D721Med (cell line): Measurements from ENCODE around the gene EPRS1.
A peak's percentile ranks its signal among the peaks of the same experiment; 100 is the strongest.

ENCODE experiments used
- DNase-seq: peaks from one replicate; pipeline ENCODE4 v3.0.0; 2011; ENCODE audit warnings: low spot score; ENCODE audit not compliant: insufficient read length
- FAIRE-seq: peaks from 2 replicates; lab custom pipeline; 2011; peaks lifted over from hg19 to GRCh38; lab: Jason Lieb, UNC
- TF ChIP-seq, protein P1 (sequence below): IDR thresholded peaks from 2 replicates; pipeline ENCODE4 v1.5.1; 2012; ENCODE audit warnings: mild to moderate bottlenecking, control low read depth; ENCODE audit not compliant: insufficient read depth; ENCODE audit errors: missing control alignments

The EPRS1 gene

DNA sequence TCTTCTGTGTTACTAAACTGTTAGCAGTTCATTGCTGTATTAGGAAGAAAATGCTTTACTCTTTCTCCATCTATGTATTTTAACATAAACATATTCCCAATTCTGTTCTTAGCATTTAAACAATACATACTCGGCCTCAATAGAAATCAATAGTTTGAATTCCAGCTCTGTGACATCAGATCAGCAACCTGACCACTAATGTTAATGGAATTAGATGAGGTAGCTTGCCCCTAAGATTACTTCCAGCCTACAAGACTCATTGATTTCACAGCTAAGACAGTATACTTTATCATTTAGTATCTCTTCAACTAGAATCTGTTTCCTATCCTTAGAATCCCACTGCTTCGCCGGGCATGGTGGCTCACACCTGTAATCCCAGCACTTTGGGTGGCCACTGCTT is 38.9 kb downstream of the EPRS1 start:
- DNase-seq (no peak), FAIRE-seq (no peak)
- TF ChIP-seq, protein P1, sequence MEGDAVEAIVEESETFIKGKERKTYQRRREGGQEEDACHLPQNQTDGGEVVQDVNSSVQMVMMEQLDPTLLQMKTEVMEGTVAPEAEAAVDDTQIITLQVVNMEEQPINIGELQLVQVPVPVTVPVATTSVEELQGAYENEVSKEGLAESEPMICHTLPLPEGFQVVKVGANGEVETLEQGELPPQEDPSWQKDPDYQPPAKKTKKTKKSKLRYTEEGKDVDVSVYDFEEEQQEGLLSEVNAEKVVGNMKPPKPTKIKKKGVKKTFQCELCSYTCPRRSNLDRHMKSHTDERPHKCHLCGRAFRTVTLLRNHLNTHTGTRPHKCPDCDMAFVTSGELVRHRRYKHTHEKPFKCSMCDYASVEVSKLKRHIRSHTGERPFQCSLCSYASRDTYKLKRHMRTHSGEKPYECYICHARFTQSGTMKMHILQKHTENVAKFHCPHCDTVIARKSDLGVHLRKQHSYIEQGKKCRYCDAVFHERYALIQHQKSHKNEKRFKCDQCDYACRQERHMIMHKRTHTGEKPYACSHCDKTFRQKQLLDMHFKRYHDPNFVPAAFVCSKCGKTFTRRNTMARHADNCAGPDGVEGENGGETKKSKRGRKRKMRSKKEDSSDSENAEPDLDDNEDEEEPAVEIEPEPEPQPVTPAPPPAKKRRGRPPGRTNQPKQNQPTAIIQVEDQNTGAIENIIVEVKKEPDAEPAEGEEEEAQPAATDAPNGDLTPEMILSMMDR = no peak

- FAIRE-seq (no peak), DNase-seq (no peak)
- TF ChIP-seq, protein P1 = no peak
These were observed 40.8 kb downstream of the EPRS1 start for GRCh38 chr1:220005489-220005888.

DNA sequence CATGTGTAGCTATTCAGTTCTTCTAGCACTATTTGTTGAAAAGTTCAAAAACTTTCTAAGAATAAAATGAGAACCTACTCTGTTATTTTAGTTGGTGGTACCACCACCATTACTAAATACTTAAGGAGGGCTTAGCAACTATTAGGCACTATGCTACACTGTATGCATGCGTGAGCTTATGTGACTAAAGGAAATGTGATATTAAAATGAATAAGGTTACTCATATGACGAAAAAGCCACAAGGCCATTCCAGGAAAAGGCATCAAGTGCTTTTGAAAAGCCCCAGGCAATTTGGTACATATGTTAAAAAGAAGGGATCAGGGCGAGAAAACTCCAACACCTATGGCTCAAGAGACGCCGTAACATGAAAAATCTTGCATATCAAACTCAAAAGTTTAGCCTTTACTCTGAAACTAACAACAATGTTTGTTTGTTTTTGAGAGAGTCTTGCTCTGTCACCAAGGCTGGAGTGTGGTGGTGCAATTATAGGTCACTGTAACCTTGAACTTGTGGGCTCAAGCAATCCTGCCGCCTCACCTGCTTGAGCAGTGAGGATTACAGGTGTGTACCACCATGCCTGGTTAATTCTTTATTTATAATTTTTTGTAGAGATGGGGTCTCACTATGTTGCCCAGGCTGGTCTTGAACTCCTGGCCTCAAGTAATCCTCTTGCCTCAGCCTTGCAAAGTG is 42.5 kb downstream of the EPRS1 start:
- no peak for DNase-seq
- peak; percentile 58 for FAIRE-seq
- TF ChIP-seq, protein P1 = no peak

DNA sequence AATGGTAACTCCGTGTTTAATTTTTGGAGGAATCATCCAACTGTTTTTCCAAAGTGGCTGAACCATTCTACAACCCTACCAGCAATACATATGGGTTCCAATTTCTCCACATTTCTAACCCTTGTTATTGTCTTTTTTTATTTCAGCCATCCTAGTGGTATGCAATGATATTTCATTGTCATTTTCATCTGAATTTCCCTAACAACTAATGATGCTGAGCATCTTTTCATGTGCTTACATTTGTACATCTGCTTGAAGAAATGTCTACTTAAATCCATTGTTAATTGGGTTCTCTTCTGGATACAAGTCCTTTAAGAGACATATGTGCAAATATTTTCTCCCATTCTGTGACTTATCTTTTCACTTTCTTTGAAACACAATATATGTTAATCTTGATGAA is 43.3 kb downstream of the EPRS1 start:
- FAIRE-seq (peak; percentile 76), DNase-seq (no peak)
- TF ChIP-seq, protein P1 = no peak

DNA sequence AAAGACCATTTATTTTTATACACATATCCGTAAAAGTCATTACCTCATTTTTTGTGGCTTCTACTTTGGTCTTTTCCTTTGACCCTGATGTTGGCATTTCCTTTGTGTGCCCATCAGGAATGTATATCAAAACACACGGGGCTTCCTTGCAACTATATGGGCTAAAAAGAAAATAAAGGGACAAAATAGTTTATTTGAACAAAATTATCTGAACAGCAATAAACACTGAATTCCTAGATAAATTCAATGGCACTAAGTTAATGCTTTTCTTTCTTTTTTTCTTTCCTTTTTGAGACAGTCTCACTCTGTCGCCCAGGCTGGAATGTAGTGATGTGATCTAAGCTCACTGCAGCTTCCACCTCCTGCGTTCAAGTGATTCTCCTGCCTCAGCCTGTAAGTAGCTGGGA is 45.2 kb downstream of the EPRS1 start:
- FAIRE-seq = no peak
- DNase-seq = no peak
- TF ChIP-seq, protein P1 = no peak

- TF ChIP-seq, protein P1 = no peak
- FAIRE-seq = no peak
- no peak for DNase-seq
These were observed 46.5 kb downstream of the EPRS1 start for GRCh38 chr1:219999821-220000220.
